WTC11 (cell line): ENCODE results near the gene ATOX1. TPM values are rescaled to one million over a fixed set of nuclear protein-coding genes. Genes with fewer than 3 reads are reported as not detected.

Experiments used
- CREB1 ChIP-seq: sonication (generic); formaldehyde crosslinking; IDR thresholded peaks from 2 replicates; pipeline ENCODE4 v1.8.0; 2023; ENCODE audit warnings: mild to moderate bottlenecking, missing genetic modification reagents
- EMX1 ChIP-seq: fragments of 250-450 bp; sonication (Bioruptor Pico); IDR thresholded peaks from 2 replicates; pipeline ENCODE4 v1.8.0; 2021; ENCODE audit warnings: mild to moderate bottlenecking
- FOXK1 ChIP-seq: sonication (generic); formaldehyde crosslinking; IDR thresholded peaks from 2 replicates; pipeline ENCODE4 v1.8.0; 2022; ENCODE audit warnings: mild to moderate bottlenecking, moderate library complexity, missing genetic modification reagents
- GABPB1 ChIP-seq: sonication (generic); formaldehyde crosslinking; IDR thresholded peaks from 2 replicates; pipeline ENCODE4 v1.8.1; 2023; ENCODE audit warnings: mild to moderate bottlenecking, missing genetic modification reagents
- GRHL2 ChIP-seq: fragments of 250-450 bp; sonication (Bioruptor Pico); IDR thresholded peaks from 2 replicates; pipeline ENCODE4 v1.8.0; 2022; ENCODE audit warnings: mild to moderate bottlenecking, moderate library complexity; ENCODE audit not compliant: insufficient replicate concordance, severe bottlenecking
- MAX ChIP-seq: sonication (generic); formaldehyde crosslinking; IDR thresholded peaks from 2 replicates; pipeline ENCODE4 v1.8.0; 2022; ENCODE audit warnings: mild to moderate bottlenecking, missing genetic modification reagents
- MYBL2 ChIP-seq: sonication (generic); formaldehyde crosslinking; IDR thresholded peaks from 2 replicates; pipeline ENCODE4 v1.8.1; 2023; ENCODE audit warnings: mild to moderate bottlenecking, moderate library complexity, missing genetic modification reagents
- PREB ChIP-seq: sonication (generic); formaldehyde crosslinking; IDR thresholded peaks from 2 replicates; pipeline ENCODE4 v1.8.1; 2022; ENCODE audit warnings: mild to moderate bottlenecking, missing genetic modification reagents, moderate library complexity, borderline replicate concordance
- RELA ChIP-seq: sonication (generic); formaldehyde crosslinking; IDR thresholded peaks from 2 replicates; pipeline ENCODE4 v1.8.1; 2022; ENCODE audit warnings: missing genetic modification reagents, mild to moderate bottlenecking, borderline replicate concordance
- SOX15 ChIP-seq: fragments of 250-450 bp; sonication (Bioruptor Pico); IDR thresholded peaks from 2 replicates; pipeline ENCODE4 v1.9.0; 2021; ENCODE audit warnings: mild to moderate bottlenecking
- SP1 ChIP-seq: sonication (generic); formaldehyde crosslinking; conservative IDR thresholded peaks from 2 replicates; pipeline ENCODE4 v1.8.1; 2022; ENCODE audit warnings: missing genetic modification reagents
- ZNF232 ChIP-seq: sonication (generic); formaldehyde crosslinking; IDR thresholded peaks from 2 replicates; pipeline ENCODE4 v1.8.0; 2022; ENCODE audit warnings: mild to moderate bottlenecking, missing genetic modification reagents
- ZNF281 ChIP-seq: sonication (generic); formaldehyde crosslinking; IDR thresholded peaks from 2 replicates; pipeline ENCODE4 v1.8.0; 2023; ENCODE audit warnings: mild to moderate bottlenecking, missing genetic modification reagents
- ZNF416 ChIP-seq: fragments of 250-450 bp; sonication (Bioruptor Pico); IDR thresholded peaks from 2 replicates; pipeline ENCODE4 v1.9.0; 2021; ENCODE audit warnings: mild to moderate bottlenecking, inconsistent platforms
- ZNF532 ChIP-seq: fragments of 250-450 bp; sonication (Bioruptor Pico); IDR thresholded peaks from 2 replicates; pipeline ENCODE4 v1.9.0; 2021; ENCODE audit warnings: mild to moderate bottlenecking, borderline replicate concordance
- total RNA-seq: library from RNA; stranded (reverse); gene quantifications from 3 replicates; pipeline ENCODE4 v1.2.3, GENCODE V29; 2021
- TF ChIP-seq, protein P1 (sequence below): sonication (generic); formaldehyde crosslinking; IDR thresholded peaks from 2 replicates; pipeline ENCODE4 v1.8.1; 2023; ENCODE audit warnings: mild to moderate bottlenecking, missing genetic modification reagents, borderline replicate concordance
- TF ChIP-seq, protein P2 (sequence below): sonication (generic); formaldehyde crosslinking; IDR thresholded peaks from 2 replicates; pipeline ENCODE4 v1.8.1; 2023; ENCODE audit warnings: mild to moderate bottlenecking, missing genetic modification reagents

ATOX1 gene
- total RNA-seq, 1 experiment from 2014 or later: 76.4 TPM

- TF ChIP-seq RELA (CRISPR knock-in tag) (no peak), FOXK1 (0 out of 2 replicates have a peak, but pooled peaks have one; percentile 52), PREB (CRISPR knock-in tag) (no peak), MYBL2 (no peak; the same call in 1 of the 2 replicates), ZNF281 (0 out of 2 replicates have a peak, but pooled peaks have one; percentile 18), GRHL2 (CRISPR knock-in tag) (no peak), GABPB1 (CRISPR knock-in tag) (peak; percentile 32; the same call in 1 of the 2 replicates), CREB1 (no peak), EMX1 (CRISPR knock-in tag) (no peak), SOX15 (CRISPR knock-in tag) (no peak), ZNF532 (CRISPR knock-in tag) (no peak), ZNF232 (CRISPR knock-in tag) (0 out of 2 replicates have a peak, but pooled peaks have one; percentile 47), ZNF416 (CRISPR knock-in tag) (no peak), SP1 (CRISPR knock-in tag) (peak; percentile 63), MAX (CRISPR knock-in tag) (peak; percentile 77)
- TF ChIP-seq, protein P1, sequence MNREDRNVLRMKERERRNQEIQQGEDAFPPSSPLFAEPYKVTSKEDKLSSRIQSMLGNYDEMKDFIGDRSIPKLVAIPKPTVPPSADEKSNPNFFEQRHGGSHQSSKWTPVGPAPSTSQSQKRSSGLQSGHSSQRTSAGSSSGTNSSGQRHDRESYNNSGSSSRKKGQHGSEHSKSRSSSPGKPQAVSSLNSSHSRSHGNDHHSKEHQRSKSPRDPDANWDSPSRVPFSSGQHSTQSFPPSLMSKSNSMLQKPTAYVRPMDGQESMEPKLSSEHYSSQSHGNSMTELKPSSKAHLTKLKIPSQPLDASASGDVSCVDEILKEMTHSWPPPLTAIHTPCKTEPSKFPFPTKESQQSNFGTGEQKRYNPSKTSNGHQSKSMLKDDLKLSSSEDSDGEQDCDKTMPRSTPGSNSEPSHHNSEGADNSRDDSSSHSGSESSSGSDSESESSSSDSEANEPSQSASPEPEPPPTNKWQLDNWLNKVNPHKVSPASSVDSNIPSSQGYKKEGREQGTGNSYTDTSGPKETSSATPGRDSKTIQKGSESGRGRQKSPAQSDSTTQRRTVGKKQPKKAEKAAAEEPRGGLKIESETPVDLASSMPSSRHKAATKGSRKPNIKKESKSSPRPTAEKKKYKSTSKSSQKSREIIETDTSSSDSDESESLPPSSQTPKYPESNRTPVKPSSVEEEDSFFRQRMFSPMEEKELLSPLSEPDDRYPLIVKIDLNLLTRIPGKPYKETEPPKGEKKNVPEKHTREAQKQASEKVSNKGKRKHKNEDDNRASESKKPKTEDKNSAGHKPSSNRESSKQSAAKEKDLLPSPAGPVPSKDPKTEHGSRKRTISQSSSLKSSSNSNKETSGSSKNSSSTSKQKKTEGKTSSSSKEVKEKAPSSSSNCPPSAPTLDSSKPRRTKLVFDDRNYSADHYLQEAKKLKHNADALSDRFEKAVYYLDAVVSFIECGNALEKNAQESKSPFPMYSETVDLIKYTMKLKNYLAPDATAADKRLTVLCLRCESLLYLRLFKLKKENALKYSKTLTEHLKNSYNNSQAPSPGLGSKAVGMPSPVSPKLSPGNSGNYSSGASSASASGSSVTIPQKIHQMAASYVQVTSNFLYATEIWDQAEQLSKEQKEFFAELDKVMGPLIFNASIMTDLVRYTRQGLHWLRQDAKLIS (CRISPR knock-in tag): no peak
- TF ChIP-seq, protein P2, sequence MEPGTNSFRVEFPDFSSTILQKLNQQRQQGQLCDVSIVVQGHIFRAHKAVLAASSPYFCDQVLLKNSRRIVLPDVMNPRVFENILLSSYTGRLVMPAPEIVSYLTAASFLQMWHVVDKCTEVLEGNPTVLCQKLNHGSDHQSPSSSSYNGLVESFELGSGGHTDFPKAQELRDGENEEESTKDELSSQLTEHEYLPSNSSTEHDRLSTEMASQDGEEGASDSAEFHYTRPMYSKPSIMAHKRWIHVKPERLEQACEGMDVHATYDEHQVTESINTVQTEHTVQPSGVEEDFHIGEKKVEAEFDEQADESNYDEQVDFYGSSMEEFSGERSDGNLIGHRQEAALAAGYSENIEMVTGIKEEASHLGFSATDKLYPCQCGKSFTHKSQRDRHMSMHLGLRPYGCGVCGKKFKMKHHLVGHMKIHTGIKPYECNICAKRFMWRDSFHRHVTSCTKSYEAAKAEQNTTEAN: peak; percentile 68; the same call in 1 of the 2 replicates
Observed at GRCh38 chr5:151758430-151759241, at the start of gene ATOX1 (continued).
